ENCODE measurements around the gene CDH12.
A peak's percentile ranks its signal among the peaks of the same experiment; 100 is the strongest.

- TF ChIP-seq CTCF (IDR thresholded peaks at IDR 0.05 in 2 of 3, conservative IDR thresholded peaks at IDR 0.05 in 1 of 3; ENCODE audit: control insufficient read depth in 2 of 3, extremely low read depth in 1 of 3, insufficient read depth in 1 of 3, low read depth in 3 of 3, low read length in 3 of 3): peak in 2 of 3 experiments; percentile 9 to 50; a peak in 1 of 6 replicates
- no peak for TF ChIP-seq SP1 (IDR thresholded peaks at IDR 0.05; ENCODE audit: low read depth, low read length)
- TF ChIP-seq SMAD1 (IDR thresholded peaks at IDR 0.05; ENCODE audit: low read depth, partially characterized antibody): no peak
- no peak for TF ChIP-seq NFIC (IDR thresholded peaks at IDR 0.05; ENCODE audit: low read depth, low read length)
- TF ChIP-seq MAX (IDR thresholded peaks at IDR 0.05; ENCODE audit: low read depth, low read length): no peak
- no peak for TF ChIP-seq RBBP5 (conservative IDR thresholded peaks at IDR 0.05)
- no peak for TF ChIP-seq EP300 (IDR thresholded peaks at IDR 0.05; ENCODE audit: borderline replicate concordance in 1 of 2, control insufficient read depth in 1 of 2, low read depth in 2 of 2, low read length in 2 of 2)
These were observed 36.6 kb upstream of the CDH12 start for GRCh38 chr5:22889720-22890119.

Data from GM12878 (cell line).